ENCODE results near the gene PPFIA4.

Gene PPFIA4

GRCh38 chr1:203103829-203104495 lies 77.7 kb downstream of the PPFIA4 start:
- DNase-seq (ENCODE audit: low read depth) = no peak
- H3K4me3 ChIP-seq (ENCODE audit: control insufficient read depth, low read depth, low read length) = no peak overlapping the region
- no peak for TF ChIP-seq CTCF (conservative IDR thresholded peaks at IDR 0.05; ENCODE audit: control insufficient read depth, insufficient read depth, low read depth, low read length)

- TF ChIP-seq CTCF (conservative IDR thresholded peaks at IDR 0.05; ENCODE audit: control insufficient read depth, insufficient read depth, low read depth, low read length) = no peak
- H3K4me3 ChIP-seq (ENCODE audit: control insufficient read depth, low read depth, low read length) = no peak overlapping the region
- DNase-seq (ENCODE audit: low read depth) = no peak
Observed at GRCh38 chr1:203104789-203105390, 78.6 kb downstream of the PPFIA4 start.

GRCh38 chr1:203112475-203112874 lies 86.2 kb downstream of the PPFIA4 start:
- H3K4me3 ChIP-seq (ENCODE audit: control insufficient read depth, low read depth, low read length) = no peak overlapping the region
- no peak for TF ChIP-seq CTCF (conservative IDR thresholded peaks at IDR 0.05; ENCODE audit: control insufficient read depth, insufficient read depth, low read depth, low read length)
- DNase-seq (ENCODE audit: low read depth) = no peak

GRCh38 chr1:203113308-203113707 lies 87.0 kb downstream of the PPFIA4 start:
- no peak overlapping the region for H3K4me3 ChIP-seq (ENCODE audit: control insufficient read depth, low read depth, low read length)
- TF ChIP-seq CTCF (conservative IDR thresholded peaks at IDR 0.05; ENCODE audit: control insufficient read depth, insufficient read depth, low read depth, low read length) = no peak
- no peak for DNase-seq (ENCODE audit: low read depth)

GRCh38 chr1:203114202-203114601 lies 87.9 kb downstream of the PPFIA4 start:
- H3K4me3 ChIP-seq (ENCODE audit: control insufficient read depth, low read depth, low read length) = no peak overlapping the region
- no peak for TF ChIP-seq CTCF (conservative IDR thresholded peaks at IDR 0.05; ENCODE audit: control insufficient read depth, insufficient read depth, low read depth, low read length)
- DNase-seq (ENCODE audit: low read depth) = no peak

- TF ChIP-seq CTCF (conservative IDR thresholded peaks at IDR 0.05; ENCODE audit: control insufficient read depth, insufficient read depth, low read depth, low read length) = no peak
- no peak for DNase-seq (ENCODE audit: low read depth)
- H3K4me3 ChIP-seq (ENCODE audit: control insufficient read depth, low read depth, low read length) = no peak overlapping the region
Observed at GRCh38 chr1:203116091-203116820, 90.0 kb downstream of the PPFIA4 start.

Measured in fibroblast of mammary gland (primary cell).